ENCODE data around the gene ICA1L. TPM values are rescaled to one million over a fixed set of nuclear protein-coding genes. Genes with fewer than 3 reads are reported as not detected.
"Not testable (repeated sequence)": the region's sequence is repeated elsewhere in the genome, so short reads cannot be mapped to it uniquely, and the experiment has no call there.

ICA1L gene
- polyA plus RNA-seq, 1 of the 3 experiments (the other 2 are of a cell fraction), result 3.7 TPM

GRCh38 chr2:202918860-202919259 lies 47.3 kb upstream of the ICA1L start:
- H3K27ac ChIP-seq (ENCODE audit: low read depth in 2 of 2, low read length in 1 of 2), result no peak overlapping the region
- no peaks in the 10 kb centered on the region for H3F3A ChIP-seq (replicated peaks; ENCODE audit: insufficient read depth)
- TF ChIP-seq CTCF (IDR thresholded peaks at IDR 0.05), result no peak
- no peak for TF ChIP-seq RCOR1 (IDR thresholded peaks at IDR 0.05; ENCODE audit: low read length)
- H3K9ac ChIP-seq, result no peak overlapping the region
- H2AFZ ChIP-seq (ENCODE audit: low read depth), result no peak overlapping the region
- H3K9me2 ChIP-seq, result no peaks in the 10 kb centered on the region
- no peaks in the 10 kb centered on the region for H3K9me3 ChIP-seq
- no peak overlapping the region for H3K4me2 ChIP-seq
- no peaks in the 10 kb centered on the region for H4K20me1 ChIP-seq (ENCODE audit: insufficient read depth)
- peaks cover 4% of the 10 kb centered on the region for H3K79me2 ChIP-seq (ENCODE audit: insufficient read depth)
- peaks cover 4 to 23% of the 10 kb centered on the region in 2 experiments for H3K36me3 ChIP-seq (replicated peaks in 1 of 2; ENCODE audit: control insufficient read depth in 1 of 2, insufficient read depth in 2 of 2, low read length in 1 of 2)
- no peaks in the 10 kb centered on the region for H3K27me3 ChIP-seq (ENCODE audit: insufficient read depth)
- no peak for DNase-seq
- ChIA-PET CTCF (interaction anchor here (0.9 to 1.2 kb wide), 2 partner anchors 15 to 330 kb away, joined by 3 to 4 read pairs; no protein-coding TSS in a partner anchor), POLR2A (no interaction called here)
- H3K4me1 ChIP-seq (ENCODE audit: control insufficient read depth in 1 of 2, insufficient read depth in 2 of 2, low read depth in 1 of 2, low read length in 1 of 2), result no peaks in the 10 kb centered on the region
- H3K4me3 ChIP-seq (ENCODE audit: low read depth in 2 of 2, low read length in 1 of 2), result no peak overlapping the region
- WGBS (ENCODE audit: low lambda C conversion rate), result 77% methylated on average over 1 of the region's 1 CpG

- H4K20me1 ChIP-seq (ENCODE audit: insufficient read depth); H3K4me1 ChIP-seq (ENCODE audit: control insufficient read depth in 1 of 2, insufficient read depth in 2 of 2, low read depth in 1 of 2, low read length in 1 of 2); H3K36me3 ChIP-seq (replicated peaks in 1 of 2; ENCODE audit: control insufficient read depth in 1 of 2, insufficient read depth in 2 of 2, low read length in 1 of 2); POLR2A ChIA-PET; H3K9me3 ChIP-seq; DNase-seq; H3K9me2 ChIP-seq; H3K27me3 ChIP-seq (ENCODE audit: insufficient read depth): not testable (repeated sequence)
- CTCF ChIA-PET, result interaction anchor here (1.4 kb wide), 1 partner anchor 21 kb away, joined by 4 read pairs; no protein-coding TSS in a partner anchor
- Histone ChIP-seq H3K4me2 (peak overlapping the region; percentile 79), H3K27ac (ENCODE audit: low read depth in 2 of 2, low read length in 1 of 2) (peak overlapping the region; percentile 99), H3F3A (replicated peaks; ENCODE audit: insufficient read depth) (peaks cover 10% of the 10 kb centered on the region), H3K4me3 (ENCODE audit: low read depth in 2 of 2, low read length in 1 of 2) (peak overlapping the region; percentile 93 to 98), H3K9ac (peak overlapping the region; percentile 92), H2AFZ (ENCODE audit: low read depth) (peak overlapping the region; percentile 96), H3K79me2 (ENCODE audit: insufficient read depth) (peaks cover 49% of the 10 kb centered on the region)
- 9% methylated on average over 7 of the region's 49 CpGs for WGBS (ENCODE audit: low lambda C conversion rate)
Observed at GRCh38 chr2:202912342-202913201, 41.0 kb upstream of the ICA1L start.

GRCh38 chr2:202911512-202912341 lies 40.2 kb upstream of the ICA1L start, which contains the start of the genes CARF and WDR12:
TSS of gene CARF (plus strand) at chr2:202912275. CDS start at chr2:202941903, 29,628 bp downstream.
TSS of gene WDR12 (minus strand) at chr2:202911673. CDS start at chr2:202911476, 197 bp downstream.
- WGBS (ENCODE audit: low lambda C conversion rate), result under 1% methylated on average over 38 of the region's 39 CpGs
- ChIA-PET POLR2A (interaction anchor here (0.7 to 1.2 kb wide), 3 partner anchors 14 to 327 kb away, joined by 3 to 5 read pairs (median 3); partner anchors contain the start of gene CYP20A1), CTCF (interaction anchor here (1.4 kb wide), 1 partner anchor 21 kb away, joined by 4 read pairs; no protein-coding TSS in a partner anchor)
- Histone ChIP-seq H3K27ac (ENCODE audit: low read depth in 2 of 2, low read length in 1 of 2) (peak within 1 kb of the TSS; percentile 99), H3K36me3 (replicated peaks in 1 of 2; ENCODE audit: control insufficient read depth in 1 of 2, insufficient read depth in 2 of 2, low read length in 1 of 2) (peaks cover 0 to 4% of the 10 kb centered on the region in 2 experiments), H3K9me3 (no peaks in the 10 kb centered on the region), H4K20me1 (ENCODE audit: insufficient read depth) (no peaks in the 10 kb centered on the region), H3K27me3 (ENCODE audit: insufficient read depth) (no peaks in the 10 kb centered on the region), H3K4me3 (ENCODE audit: low read depth in 2 of 2, low read length in 1 of 2) (peak within 1 kb of the TSS; percentile 93 to 98), H3K4me1 (ENCODE audit: control insufficient read depth in 1 of 2, insufficient read depth in 2 of 2, low read depth in 1 of 2, low read length in 1 of 2) (peaks cover 0 to 5% of the 10 kb centered on the region in 2 experiments; a peak in 3 of 4 replicates), H3K4me2 (peak within 1 kb of the TSS; percentile 79), H3K9ac (peak within 1 kb of the TSS; percentile 92), H3K79me2 (ENCODE audit: insufficient read depth) (peaks cover 58% of the 10 kb centered on the region), H3F3A (replicated peaks; ENCODE audit: insufficient read depth) (peaks cover 10% of the 10 kb centered on the region), H3K9me2 (no peaks in the 10 kb centered on the region), H2AFZ (ENCODE audit: low read depth) (peak within 1 kb of the TSS; percentile 96)
- peak; percentile 92 for DNase-seq
- no peak for TF ChIP-seq RFX5 (IDR thresholded peaks at IDR 0.05; ENCODE audit: low read length)
- peak; percentile 82 for TF ChIP-seq GABPA (IDR thresholded peaks at IDR 0.05; ENCODE audit: low read depth)
- no peak for TF ChIP-seq CTCF (IDR thresholded peaks at IDR 0.05)
- no peak; a peak in 1 of 4 replicates for TF ChIP-seq EP300 (IDR thresholded peaks at IDR 0.05; ENCODE audit: borderline replicate concordance in 1 of 2, low read depth in 1 of 2, low read length in 1 of 2)
- peak; percentile 83 for TF ChIP-seq ELF1 (IDR thresholded peaks at IDR 0.05)
- 0 out of 2 replicates have a peak, but pooled peaks have one; percentile 13 for TF ChIP-seq NFIC (IDR thresholded peaks at IDR 0.05; ENCODE audit: borderline replicate concordance)
- peak; percentile 65 for TF ChIP-seq TAF1 (IDR thresholded peaks at IDR 0.05; ENCODE audit: borderline replicate concordance, low read depth, low read length)
- peak; percentile 98 for TF ChIP-seq MAX (IDR thresholded peaks at IDR 0.05; ENCODE audit: low read depth)
- TF ChIP-seq EZH2phosphoT487 (IDR thresholded peaks at IDR 0.05; ENCODE audit: borderline replicate concordance, low read depth), result no peak
- no peak for TF ChIP-seq MEF2A (IDR thresholded peaks at IDR 0.05; ENCODE audit: borderline replicate concordance, low read depth)
- no peak for TF ChIP-seq FOXM1 (IDR thresholded peaks at IDR 0.05; ENCODE audit: low read depth)
- peak; percentile 99 for TF ChIP-seq MXI1 (IDR thresholded peaks at IDR 0.05; ENCODE audit: low read depth, low read length)
- no peak for TF ChIP-seq TCF12 (IDR thresholded peaks at IDR 0.05)
